Measurements from ENCODE around the gene TNF.

- TF ChIP-seq CTCF (IDR thresholded peaks at IDR 0.05), result no peak
- TF ChIP-seq POLR2A (IDR thresholded peaks at IDR 0.05), result no peak
These were observed 1.7 kb downstream of the TNF start for GRCh38 chr6:31576897-31577578.
